Thoracic aorta (tissue), 2 donors: Measurements from ENCODE around the gene PRKCB. TPM values are rescaled to one million over a fixed set of nuclear protein-coding genes. Genes with fewer than 3 reads are reported as not detected.

Source experiments
- ATAC-seq: fragments of 150-250 bp; one replicate; pipeline ENCODE4 v1.8.0; 2017; ENCODE audit warnings: low read depth; ENCODE audit not compliant: insufficient number of reproducible peaks, low FRiP score
- DNase-seq: peaks from one replicate; pipeline ENCODE4 v3.0.0-alpha.2; 2020; ENCODE audit warnings: low spot score
- H3K27ac ChIP-seq, 2 donors: fragments of 200-600 bp; sonication (generic); 1 replicate in 1 of 2; 2 replicates in 1 of 2; pipeline ENCODE4 v1.5.1; 2016; ENCODE audit warnings: mild to moderate bottlenecking in 2 of 2, moderate library complexity in 2 of 2
- H3K27me3 ChIP-seq: fragments of 200-600 bp; sonication (generic); replicated peaks from 2 replicates; pipeline ENCODE4 v1.6.0; 2016; ENCODE audit warnings: mild to moderate bottlenecking; ENCODE audit not compliant: insufficient read depth
- H3K36me3 ChIP-seq: fragments of 200-600 bp; sonication (generic); one replicate; pipeline ENCODE4 v1.5.1; 2016
- H3K4me1 ChIP-seq, 2 donors: fragments of 200-600 bp; sonication (generic); 1 replicate in 1 of 2; 2 replicates in 1 of 2; pipeline versions ENCODE4 v1.5.1 to v1.6.0; 2016; ENCODE audit warnings: low read depth in 2 of 2, mild to moderate bottlenecking in 1 of 2; ENCODE audit not compliant: control insufficient read depth in 1 of 2
- H3K4me3 ChIP-seq: fragments of 200-600 bp; sonication (generic); 2 replicates; pipeline ENCODE4 v1.5.1; 2016; ENCODE audit warnings: mild to moderate bottlenecking
- H3K9me3 ChIP-seq: fragments of 200-600 bp; sonication (generic); 2 replicates; pipeline ENCODE4 v1.5.1; 2016
- CTCF ChIP-seq: fragments of 200-600 bp; sonication (generic); IDR thresholded peaks from one replicate; pipeline ENCODE4 v1.5.1; 2019; ENCODE audit warnings: antibody characterized with exemption
- total RNA-seq, 2 donors: library from RNA; depleted of rRNA; stranded (reverse); fragments of >200 nt; gene quantifications; one replicate each; pipeline versions ENCODE4 v1.1.0 to v1.2.3, GENCODE V29; 2016

The PRKCB gene
- total RNA-seq, 2 donors from 2014 or later = 3.4 to 7.5 TPM

- DNase-seq (no peak), ATAC-seq (no peak)
- TF ChIP-seq CTCF = no peak
- Histone ChIP-seq H3K36me3 (no peaks in the 10 kb centered on the region), H3K9me3 (no peaks in the 10 kb centered on the region), H3K27me3 (no peaks in the 10 kb centered on the region), H3K4me3 (no peak overlapping the region), H3K4me1 (no peaks in the 10 kb centered on the region), H3K27ac (no peak overlapping the region)
Measured at GRCh38 chr16:23920446-23920845, 84.7 kb downstream of the PRKCB start.

- Histone ChIP-seq H3K27ac (no peak overlapping the region), H3K27me3 (no peaks in the 10 kb centered on the region), H3K4me3 (no peak overlapping the region), H3K4me1 (no peaks in the 10 kb centered on the region), H3K36me3 (no peaks in the 10 kb centered on the region), H3K9me3 (no peaks in the 10 kb centered on the region)
- ATAC-seq (no peak), DNase-seq (no peak)
- no peak for TF ChIP-seq CTCF
Measured at GRCh38 chr16:23920899-23921298, 85.1 kb downstream of the PRKCB start.

- TF ChIP-seq CTCF = no peak
- no peaks in the 10 kb centered on the region for H3K9me3 ChIP-seq
- no peaks in the 10 kb centered on the region for H3K27me3 ChIP-seq
- H3K4me1 ChIP-seq = no peaks in the 10 kb centered on the region
- DNase-seq = no peak
- H3K36me3 ChIP-seq = no peaks in the 10 kb centered on the region
- no peak overlapping the region for H3K4me3 ChIP-seq
- no peak for ATAC-seq
- no peak overlapping the region for H3K27ac ChIP-seq
Measured at GRCh38 chr16:23922406-23922805, 86.6 kb downstream of the PRKCB start.

GRCh38 chr16:23924128-23924527 lies 88.3 kb downstream of the PRKCB start:
- TF ChIP-seq CTCF = no peak
- Histone ChIP-seq H3K36me3 (no peaks in the 10 kb centered on the region), H3K9me3 (no peaks in the 10 kb centered on the region), H3K4me1 (no peaks in the 10 kb centered on the region), H3K27ac (no peak overlapping the region), H3K27me3 (no peaks in the 10 kb centered on the region), H3K4me3 (no peak overlapping the region)
- ATAC-seq (no peak), DNase-seq (no peak)

- Histone ChIP-seq H3K36me3 (no peaks in the 10 kb centered on the region), H3K4me3 (no peak overlapping the region), H3K27ac (no peak overlapping the region), H3K27me3 (no peaks in the 10 kb centered on the region), H3K9me3 (no peaks in the 10 kb centered on the region), H3K4me1 (no peaks in the 10 kb centered on the region)
- DNase-seq (no peak), ATAC-seq (no peak)
- no peak for TF ChIP-seq CTCF
Measured at GRCh38 chr16:23927796-23928195, 92.0 kb downstream of the PRKCB start.
